Stimulated activated CD4-positive, alpha-beta T cell treated with anti-CD3 and anti-CD28 coated beads, Interleukin-1b, Interleukin-23, amount 100 ng/mL, for 48 hours (primary cell): ENCODE measurements around the gene EML6.

Source experiments
- DNase-seq: peaks from one replicate; pipeline ENCODE4 v3.0.0-alpha.2; 2020

Gene EML6

GRCh38 chr2:54760310-54760709, 36.8 kb downstream of the EML6 start:
- DNase-seq, result no peak

DNA sequence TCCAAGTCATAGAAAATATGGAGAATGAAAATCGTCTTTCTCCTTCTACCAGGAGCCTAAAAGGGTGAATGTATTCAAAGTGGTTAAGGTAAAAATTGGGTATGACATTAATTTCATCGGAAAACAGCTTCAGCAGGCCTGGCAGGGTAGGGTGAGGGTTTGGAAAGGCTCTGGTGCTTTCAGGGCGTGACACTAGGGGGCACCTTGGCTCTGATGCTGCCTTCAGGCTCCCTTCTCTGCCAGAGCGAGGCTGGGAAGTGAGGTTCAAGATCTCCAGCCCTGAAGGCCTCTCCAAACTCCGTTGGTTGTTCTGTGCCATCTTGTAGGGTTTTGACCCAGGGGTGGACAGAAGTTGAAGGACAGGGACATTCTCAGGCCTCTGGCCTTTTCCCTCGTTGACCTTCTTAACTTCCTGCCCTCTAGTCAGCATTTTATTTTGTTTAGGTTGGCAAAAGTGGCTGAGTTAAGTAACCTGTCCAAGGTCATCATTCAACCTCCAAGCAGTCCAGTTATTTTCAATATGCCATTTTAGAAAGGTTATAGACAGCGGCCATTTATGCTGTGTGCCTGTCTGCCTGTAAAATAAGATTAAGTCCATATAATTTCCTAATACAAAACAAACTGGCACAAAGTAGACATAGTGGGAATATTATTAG, 40.3 kb downstream of the EML6 start:
- DNase-seq, result peak; percentile 19

DNA sequence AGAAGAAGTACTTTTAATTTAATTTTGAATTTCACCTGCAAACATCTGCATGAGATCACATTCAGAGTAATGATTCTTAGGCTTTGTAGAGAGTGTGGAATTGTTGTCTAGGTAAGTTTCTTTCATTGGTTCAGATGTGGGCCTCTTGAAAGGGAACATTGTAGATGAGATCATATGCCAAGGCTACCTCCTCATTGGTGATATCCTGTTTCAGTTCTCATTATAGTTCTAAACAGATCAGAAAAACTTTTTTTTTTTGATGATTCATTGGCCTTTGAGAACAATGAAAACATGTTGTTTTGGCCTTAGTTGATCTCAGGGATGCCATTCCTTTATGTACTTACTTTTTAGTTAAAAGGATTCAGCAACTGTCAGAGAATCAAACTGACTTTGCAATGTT, 44.5 kb downstream of the EML6 start:
- DNase-seq, result no peak

DNA sequence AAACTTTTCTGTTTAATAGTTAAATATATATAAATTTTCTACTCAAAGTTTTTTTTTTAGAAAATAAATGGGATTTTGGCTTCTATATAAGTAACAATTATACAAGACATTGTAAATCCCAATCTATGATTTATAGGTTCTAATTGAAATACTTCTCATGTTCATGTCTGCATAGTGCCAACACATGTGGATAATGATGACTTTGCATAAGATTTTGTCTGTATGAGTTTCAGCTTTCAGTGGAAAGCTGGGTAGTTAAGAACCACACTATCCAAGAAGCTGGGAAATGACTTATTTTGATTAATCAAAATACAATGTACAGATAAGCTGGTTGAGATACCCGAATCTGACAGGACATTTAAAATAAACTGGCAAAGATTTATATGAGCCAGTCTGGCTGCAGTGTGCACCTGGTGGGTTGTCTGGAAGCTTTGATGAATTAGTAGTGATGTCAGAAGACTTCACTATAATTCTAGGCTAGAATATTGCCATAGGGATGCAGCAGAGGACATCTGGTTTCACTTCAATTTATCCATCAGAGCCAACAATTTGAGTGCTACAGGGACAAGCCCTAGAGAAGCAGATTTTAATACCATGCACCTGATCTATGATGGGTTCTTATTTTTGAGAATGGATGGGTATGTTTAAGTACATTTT, 45.4 kb downstream of the EML6 start:
- no peak for DNase-seq

GRCh38 chr2:54770211-54770610, 46.7 kb downstream of the EML6 start:
- DNase-seq, result no peak

DNA sequence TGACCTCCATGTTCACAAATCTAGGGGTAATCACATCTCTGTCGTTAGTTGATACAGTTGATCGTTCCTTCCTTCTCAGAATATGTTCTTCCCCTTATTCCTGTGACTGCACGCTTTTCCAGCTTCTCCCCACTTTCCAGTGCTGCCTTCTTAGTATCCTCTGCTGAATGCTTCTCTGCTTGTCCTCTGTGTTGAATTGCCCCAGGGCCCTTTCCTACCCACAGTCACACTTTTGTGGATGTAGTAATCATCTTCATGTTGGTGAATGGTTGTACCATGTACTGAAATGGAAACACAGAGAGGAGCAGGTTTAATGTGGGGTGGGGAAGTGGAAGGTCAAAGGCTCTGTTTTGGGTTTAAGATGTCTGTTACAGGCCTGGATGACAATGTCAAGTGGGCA, 47.2 kb downstream of the EML6 start:
- no peak for DNase-seq

- DNase-seq, result no peak
Measured at GRCh38 chr2:54771166-54771885, 47.9 kb downstream of the EML6 start.

DNA sequence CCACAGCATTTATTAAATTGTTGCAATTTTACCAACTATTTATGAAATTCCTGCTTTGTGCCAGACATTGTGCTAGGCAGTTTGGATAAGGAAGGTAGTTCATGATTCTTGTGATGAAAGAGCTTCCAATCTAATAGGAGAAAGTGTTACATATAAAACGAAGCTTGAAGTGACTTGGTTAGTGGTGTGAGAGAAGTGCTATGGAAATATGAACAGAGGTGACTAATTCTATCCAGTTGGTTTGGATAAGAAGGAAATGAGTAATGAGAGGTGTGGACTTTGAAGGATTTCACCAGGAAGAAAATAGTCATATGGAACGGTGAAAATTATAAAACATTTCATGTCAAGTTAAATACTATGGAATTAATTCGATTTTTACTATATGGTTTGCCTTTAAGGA, 48.6 kb downstream of the EML6 start:
- DNase-seq, result no peak

DNA sequence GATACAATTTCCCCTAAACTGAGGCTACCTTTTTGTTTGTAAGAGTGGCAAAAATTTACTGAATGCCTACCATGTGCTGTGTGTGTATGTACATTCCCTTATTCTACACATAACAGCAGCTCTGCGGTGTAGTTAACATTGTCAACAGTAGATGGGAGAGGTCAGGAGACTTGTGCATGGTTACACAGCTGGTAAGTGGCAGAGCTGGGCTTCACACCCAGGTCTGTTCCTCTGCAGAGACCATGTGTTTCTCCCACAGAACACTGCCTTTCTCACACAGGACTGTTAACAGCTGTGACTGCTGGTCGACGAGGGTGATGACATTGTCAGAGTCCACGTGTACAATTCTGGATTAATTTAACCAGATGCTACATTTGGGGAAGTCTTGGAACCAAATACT, 49.1 kb downstream of the EML6 start:
- no peak for DNase-seq

DNA sequence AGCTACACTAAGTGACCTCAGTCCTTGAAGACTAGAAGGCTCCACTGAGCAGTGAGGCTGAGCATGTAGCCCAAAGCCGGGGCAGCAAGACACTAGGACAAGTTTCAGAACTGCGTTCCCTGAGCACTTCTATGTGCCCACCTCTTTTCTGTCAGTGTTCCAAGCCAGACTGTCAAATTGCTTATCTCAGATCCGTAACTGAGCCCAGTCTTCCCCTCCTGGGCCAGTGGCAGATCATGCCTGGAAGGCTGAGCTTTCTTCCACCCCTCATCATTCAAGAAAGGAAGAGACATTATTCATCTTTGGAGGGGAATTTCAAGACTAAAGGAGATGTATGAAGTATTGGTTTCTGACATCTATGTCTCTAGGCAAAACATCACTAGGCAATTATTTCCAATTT, 49.8 kb downstream of the EML6 start:
- no peak for DNase-seq

DNA sequence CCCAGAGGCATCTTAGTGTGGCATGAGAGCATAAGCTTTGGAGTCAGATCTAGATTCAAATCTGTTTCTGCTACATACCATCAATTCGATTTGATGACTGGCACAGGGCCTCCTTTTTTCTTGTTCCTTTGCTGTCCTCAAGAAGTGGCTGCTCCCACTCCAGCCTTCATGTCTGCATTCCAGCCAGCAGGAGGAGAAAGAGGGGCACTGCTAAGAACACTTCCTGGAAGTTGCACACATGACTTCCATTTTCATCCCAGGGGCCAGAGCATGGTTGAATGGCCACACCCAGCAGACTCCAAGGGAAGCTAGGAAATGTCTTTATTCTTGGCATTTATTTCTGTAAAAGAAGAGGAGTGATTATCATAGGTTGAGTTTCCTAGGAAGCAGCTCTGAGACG, 50.4 kb downstream of the EML6 start:
- no peak for DNase-seq

DNA sequence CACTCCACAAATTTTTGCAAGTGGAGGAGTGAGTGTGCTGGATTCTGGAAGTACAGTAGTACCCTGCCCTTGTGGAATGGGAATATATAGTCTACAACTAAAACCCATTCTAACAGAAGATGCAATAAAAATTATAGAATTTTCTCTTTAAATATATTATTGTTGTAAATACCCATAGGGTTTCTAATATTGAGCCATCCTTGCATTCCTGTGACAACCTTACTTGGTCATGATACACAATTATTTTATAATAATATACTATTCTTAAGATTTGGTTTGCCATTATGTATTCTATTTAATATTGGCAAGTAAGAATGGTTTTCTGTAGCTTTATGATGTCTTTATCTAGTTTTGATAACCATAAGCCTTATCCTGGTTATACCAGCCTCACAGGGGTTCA, 52.2 kb downstream of the EML6 start:
- DNase-seq, result no peak

DNA sequence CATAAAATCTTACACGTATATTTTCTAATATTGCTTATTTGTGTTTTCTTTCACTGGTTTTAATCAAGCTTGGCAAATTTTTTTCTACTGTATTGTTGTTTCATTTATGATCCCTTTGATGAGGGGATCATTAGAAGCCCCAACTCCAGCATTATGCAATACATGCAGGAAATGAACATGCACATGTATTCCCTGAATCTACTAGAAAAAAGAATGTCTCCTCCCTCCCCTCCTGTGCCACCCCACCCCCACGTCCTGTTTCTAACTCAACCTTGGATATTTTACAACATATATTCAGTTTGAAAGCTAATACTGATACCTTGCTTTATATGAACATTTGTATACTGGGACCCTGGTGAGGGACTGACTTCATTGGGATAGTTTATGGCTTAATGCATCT, 53.0 kb downstream of the EML6 start:
- DNase-seq, result no peak

GRCh38 chr2:54783349-54783748, 59.9 kb downstream of the EML6 start:
- DNase-seq, result no peak

DNA sequence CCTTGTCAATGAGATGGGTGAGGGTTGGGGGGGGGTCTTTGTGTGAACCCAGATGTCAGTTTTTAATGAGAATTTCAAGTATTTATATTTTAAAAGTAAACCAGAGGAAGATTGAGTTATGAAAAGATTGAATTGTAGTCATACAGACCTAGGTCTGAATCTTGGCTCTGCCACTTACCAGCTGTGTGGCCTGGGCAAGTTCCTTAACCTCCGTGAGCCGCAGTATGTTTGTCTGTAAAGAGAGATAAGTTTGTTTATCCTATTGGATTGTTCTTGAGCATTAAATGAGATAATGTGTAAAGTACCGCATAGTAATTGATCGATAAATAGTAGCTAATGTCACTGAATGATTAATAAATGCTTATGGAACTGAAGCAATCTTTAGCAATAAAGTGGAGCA, 63.8 kb downstream of the EML6 start:
- DNase-seq, result no peak

DNA sequence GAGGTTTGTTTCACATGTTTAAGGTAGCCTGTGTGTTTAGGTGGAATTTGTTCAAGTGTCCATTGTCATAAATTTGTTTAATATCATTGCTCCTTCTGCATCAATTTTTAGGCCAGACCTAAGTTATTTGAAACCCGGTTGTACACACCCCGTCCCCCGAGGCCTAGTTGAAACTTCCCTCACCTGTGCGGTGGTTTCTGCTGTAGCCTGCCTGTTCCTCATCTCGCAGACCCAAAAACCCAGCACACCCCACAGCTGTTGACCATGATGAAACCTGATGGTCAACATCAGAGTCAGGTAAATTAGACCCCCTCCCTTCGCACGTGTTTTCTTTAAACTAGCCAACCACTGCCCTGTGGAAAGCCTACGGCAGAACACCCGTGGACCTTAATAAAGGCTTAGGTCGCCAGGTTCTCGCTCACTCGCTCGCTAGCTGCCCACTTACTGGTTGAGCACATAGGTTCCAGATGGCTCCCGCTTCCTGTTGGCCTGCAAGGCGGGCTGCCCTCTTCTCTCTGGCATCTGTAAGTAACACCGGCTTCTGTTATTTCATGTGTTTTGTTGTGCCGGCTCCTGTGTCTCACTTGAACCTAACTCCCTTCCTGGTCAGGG, 64.4 kb downstream of the EML6 start:
- no peak for DNase-seq

DNA sequence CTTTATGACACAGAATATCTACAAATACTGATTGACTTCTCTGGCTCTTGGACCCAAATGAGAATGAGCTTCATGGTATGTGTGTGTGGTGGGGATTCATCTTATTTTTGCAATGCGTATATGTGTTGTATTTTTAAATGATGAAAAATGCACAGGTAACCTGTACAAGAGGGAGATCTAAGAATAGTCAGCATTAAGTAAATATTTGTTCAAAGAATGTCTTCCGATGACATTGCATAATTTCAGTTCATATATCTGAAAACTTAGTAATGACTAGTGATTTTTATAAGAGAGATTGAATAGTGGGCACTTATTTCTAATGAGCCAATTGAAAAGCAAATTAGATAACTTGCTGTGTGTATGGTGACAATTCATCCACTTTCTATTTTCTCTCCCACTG, 66.4 kb downstream of the EML6 start:
- no peak for DNase-seq

DNA sequence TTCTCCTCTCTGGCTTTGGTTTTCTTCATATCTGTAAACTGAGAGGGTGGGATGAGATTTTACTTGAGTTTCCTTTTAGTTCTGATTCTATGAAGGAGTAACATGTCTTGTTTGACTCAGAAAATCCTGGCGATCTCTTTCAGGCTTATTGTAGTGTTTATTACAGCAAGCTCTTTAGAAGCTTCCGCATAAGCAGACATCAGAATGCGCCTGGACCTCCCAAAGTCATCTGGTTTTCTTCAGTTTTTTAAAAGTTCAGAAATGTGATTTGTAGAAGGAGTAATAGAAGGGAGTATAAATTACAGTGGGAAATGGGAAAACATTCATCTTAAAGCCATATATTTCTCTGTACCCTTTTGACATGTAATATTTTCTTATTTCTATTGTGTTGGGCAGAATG, 68.4 kb downstream of the EML6 start:
- no peak for DNase-seq

DNA sequence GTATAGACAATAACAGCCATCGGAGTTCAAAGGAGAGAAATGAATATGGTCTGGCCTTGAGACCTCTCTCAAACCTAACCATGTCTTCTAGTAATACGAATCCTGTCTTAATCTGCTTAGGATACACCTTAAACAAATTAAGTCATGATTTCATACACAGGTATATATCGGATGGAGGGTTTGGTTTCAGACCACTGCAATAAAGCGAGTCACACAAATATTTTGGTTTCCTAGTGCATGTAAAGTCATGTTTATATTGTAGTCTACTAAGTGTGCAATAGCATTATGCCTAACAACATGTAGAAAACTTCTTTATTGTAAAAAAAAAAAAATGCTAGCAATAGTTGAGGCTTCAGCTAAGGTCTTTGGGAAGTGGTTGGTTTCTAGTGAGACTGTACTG, 73.8 kb downstream of the EML6 start:
- no peak for DNase-seq

GRCh38 chr2:54801352-54801751, 77.9 kb downstream of the EML6 start:
- no peak for DNase-seq

DNA sequence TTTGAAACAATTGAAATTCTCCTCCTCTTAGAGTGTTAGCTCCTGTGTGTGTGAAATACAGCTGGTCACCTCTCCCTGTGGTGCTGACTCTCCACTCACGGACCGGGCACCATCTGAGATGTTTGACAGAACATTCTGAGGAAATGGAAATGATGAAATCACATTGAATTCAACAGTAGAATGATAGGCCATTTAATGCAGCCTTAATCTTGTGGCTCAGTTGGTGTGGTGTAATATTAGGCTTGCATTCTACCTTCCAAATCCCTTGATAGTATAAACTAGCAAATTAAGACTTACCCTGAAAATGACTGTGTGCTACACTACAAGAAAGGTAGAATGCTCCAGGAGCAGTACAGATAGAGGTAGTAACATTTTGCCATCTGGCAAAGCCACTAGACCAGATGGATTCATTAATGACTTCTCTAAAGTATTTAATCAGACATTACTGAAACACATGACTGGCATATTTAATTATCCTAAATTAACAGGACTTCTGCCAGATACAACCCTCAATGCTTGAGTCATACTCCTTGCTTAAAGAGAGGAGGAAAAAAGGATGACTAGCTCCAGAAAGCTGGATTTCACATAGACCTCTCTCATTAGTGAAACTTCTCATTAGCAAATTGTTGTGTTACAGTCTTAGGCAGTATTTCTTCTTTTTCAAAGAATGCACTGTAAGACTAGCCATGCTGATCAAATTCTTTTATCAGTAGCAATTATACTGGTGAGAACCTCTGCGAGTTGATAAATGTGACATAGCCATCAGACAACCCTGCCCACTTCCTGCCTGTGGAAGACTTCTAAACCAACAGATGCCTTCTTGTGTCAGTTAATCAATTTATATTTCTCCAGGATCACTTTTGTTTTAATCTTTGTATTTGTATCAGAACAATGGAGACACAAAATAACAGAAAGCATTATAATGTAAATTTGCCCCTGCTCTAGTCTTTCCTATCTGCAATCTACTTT, 80.6 kb downstream of the EML6 start:
- DNase-seq, result no peak

DNA sequence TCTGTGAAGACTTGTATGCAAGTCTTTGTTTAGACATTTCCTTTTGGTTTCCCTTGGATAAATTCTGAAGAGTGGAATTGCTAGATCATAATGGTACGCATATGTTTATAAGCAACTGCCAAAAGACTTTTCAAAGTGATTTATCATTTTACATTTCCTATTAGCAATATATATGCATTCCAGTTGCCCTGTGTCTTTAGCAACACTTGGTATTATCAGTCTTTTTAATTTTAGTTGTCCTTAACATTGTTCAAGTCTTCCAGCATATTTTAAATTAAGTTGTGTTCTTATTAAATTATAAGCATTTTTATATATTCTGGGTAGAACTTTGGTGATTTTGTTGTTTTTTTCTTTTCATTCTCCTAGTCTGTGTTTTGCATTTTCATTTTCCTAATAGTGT, 81.8 kb downstream of the EML6 start:
- DNase-seq, result no peak

DNA sequence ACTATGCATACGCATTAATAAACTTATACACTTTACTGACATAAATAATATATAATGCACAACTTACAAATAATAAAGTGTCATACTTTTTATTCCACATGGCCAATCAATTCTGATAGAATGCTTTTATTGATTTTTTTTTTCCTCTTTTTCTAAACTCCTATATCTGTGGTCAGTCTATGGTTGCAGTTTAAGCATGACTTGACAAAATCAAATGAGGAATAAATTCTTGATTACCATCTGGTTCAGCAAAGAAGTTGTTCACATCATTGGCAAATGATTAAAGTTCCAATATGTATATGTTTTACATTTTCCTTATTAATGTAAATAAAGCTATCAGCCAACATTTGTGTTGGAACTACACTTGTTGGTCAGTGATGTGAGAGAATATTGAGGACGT, 83.5 kb downstream of the EML6 start:
- DNase-seq, result no peak
